K562 (cell line): ENCODE data around the gene MDN1. TPM values are rescaled to one million over a fixed set of nuclear protein-coding genes. Genes with fewer than 3 reads are reported as not detected.

Experiments
- TRIM28 ChIP-seq: fragments of 450-650 bp; IDR thresholded peaks from 2 replicates; pipeline ENCODE4 v1.6.1; 2017
- polyA plus RNA-seq, 8 experiments: library from polyadenylated mRNA; depleted of rRNA in 4 of 8; stranded (reverse) in 5 of 8; unstranded in 3 of 8; fragments of >200 nt; fragmentation: Nextera tagmentation in 2 of 8; fragmentation: Illumina TruSeq in 1 of 8; extraction: Ambion mirVana in 2 of 8; extraction: Trizol in 1 of 8; gene quantifications; 2 replicates each; pipeline versions ENCODE4 v1.2.1 to v1.2.3, GENCODE V29; 2011 to 2014; ENCODE audit warnings: inconsistent platforms in 1 of 8, missing spikeins in 1 of 8
- total RNA-seq, 7 experiments: library from RNA; depleted of rRNA in 6 of 7; stranded (reverse); fragments of >200 nt in 6 of 7; fragmentation: Illumina TruSeq in 2 of 7; extraction: Trizol in 2 of 7; gene quantifications; 2 replicates each; pipeline versions ENCODE4 v1.2.1 to v1.2.3, GENCODE V29; 2011 to 2021; ENCODE audit warnings: low replicate concordance in 1 of 7
- TF ChIP-seq, protein P1 (sequence below), 2 experiments: fragments of 450-650 bp; formaldehyde crosslinking in 1 of 2; IDR thresholded peaks; 2 replicates each; pipeline versions ENCODE4 v1.4.0 to v1.6.1; 2014 to 2020; ENCODE audit warnings: mild to moderate bottlenecking in 2 of 2, borderline replicate concordance in 1 of 2, low read depth in 1 of 2

MDN1 gene
- total and polyA plus RNA-seq, 9 of the 15 experiments (the other 6 are each of a cell fraction or from before 2014, with no cell fraction given): 25.6 to 93.6 (median 43.0) TPM

- TF ChIP-seq, protein P1, sequence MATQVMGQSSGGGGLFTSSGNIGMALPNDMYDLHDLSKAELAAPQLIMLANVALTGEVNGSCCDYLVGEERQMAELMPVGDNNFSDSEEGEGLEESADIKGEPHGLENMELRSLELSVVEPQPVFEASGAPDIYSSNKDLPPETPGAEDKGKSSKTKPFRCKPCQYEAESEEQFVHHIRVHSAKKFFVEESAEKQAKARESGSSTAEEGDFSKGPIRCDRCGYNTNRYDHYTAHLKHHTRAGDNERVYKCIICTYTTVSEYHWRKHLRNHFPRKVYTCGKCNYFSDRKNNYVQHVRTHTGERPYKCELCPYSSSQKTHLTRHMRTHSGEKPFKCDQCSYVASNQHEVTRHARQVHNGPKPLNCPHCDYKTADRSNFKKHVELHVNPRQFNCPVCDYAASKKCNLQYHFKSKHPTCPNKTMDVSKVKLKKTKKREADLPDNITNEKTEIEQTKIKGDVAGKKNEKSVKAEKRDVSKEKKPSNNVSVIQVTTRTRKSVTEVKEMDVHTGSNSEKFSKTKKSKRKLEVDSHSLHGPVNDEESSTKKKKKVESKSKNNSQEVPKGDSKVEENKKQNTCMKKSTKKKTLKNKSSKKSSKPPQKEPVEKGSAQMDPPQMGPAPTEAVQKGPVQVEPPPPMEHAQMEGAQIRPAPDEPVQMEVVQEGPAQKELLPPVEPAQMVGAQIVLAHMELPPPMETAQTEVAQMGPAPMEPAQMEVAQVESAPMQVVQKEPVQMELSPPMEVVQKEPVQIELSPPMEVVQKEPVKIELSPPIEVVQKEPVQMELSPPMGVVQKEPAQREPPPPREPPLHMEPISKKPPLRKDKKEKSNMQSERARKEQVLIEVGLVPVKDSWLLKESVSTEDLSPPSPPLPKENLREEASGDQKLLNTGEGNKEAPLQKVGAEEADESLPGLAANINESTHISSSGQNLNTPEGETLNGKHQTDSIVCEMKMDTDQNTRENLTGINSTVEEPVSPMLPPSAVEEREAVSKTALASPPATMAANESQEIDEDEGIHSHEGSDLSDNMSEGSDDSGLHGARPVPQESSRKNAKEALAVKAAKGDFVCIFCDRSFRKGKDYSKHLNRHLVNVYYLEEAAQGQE (IDR thresholded peaks at IDR 0.05; ENCODE audit: borderline replicate concordance): no peak
- TF ChIP-seq, protein P1 (CRISPR knock-in tag; IDR thresholded peaks at IDR 0.05; ENCODE audit: low read depth): no peak
- no peak for TF ChIP-seq TRIM28
Measured at GRCh38 chr6:89866024-89866678, 46.6 kb upstream of the MDN1 start (continued).
